ENCODE data around the gene SCYGR2.
"Not testable (repeated sequence)": the region's sequence is repeated elsewhere in the genome, so short reads cannot be mapped to it uniquely, and the experiment has no call there.

SCYGR2 gene

DNA sequence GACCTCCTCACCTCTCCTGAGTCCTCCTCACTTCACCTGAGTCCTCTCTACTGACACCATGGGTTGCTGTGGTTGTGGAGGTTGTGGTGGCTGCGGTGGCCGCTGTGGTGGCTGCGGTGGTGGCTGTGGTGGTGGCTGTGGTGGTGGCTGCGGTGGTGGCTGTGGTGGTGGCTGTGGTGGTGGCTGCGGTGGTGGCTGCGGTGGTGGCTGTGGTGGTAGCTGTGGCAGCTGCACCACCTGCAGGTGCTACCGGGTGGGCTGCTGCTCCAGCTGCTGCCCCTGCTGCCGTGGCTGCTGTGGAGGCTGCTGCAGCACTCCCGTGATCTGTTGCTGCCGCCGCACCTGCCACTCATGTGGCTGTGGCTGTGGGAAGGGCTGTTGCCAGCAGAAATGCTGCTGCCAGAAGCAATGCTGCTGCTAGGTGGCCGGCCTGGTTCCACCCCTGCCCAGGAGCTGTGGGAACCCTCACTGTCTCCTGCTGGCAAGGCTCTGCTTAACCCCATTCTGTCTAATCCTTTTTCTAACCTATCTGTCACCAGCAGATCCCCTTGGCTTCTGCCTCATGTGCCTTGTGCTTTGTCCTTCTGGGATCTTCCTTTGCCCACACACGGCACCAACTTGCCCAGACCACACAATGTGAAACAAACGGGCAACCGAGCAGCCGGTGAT lies at the start of gene SCYGR2:
TSS of gene SCYGR2 (plus strand) at position 59 of the 669 bp plus-strand sequence. CDS start at position 59, 0 bp downstream.
- H3K4me3 ChIP-seq (ENCODE audit: low read depth, low read length), result not testable (repeated sequence)

- no peak for TF ChIP-seq CTCF (IDR thresholded peaks at IDR 0.05; ENCODE audit: low read depth, low read length)
- no peak overlapping the region for H3K4me3 ChIP-seq (ENCODE audit: low read depth, low read length)
Measured at GRCh38 chr2:227551836-227552235, 46.9 kb upstream of the SCYGR2 start.

- no peak for TF ChIP-seq CTCF (IDR thresholded peaks at IDR 0.05; ENCODE audit: low read depth, low read length)
- no peak overlapping the region for H3K4me3 ChIP-seq (ENCODE audit: low read depth, low read length)
Measured at GRCh38 chr2:227562581-227562980, 36.1 kb upstream of the SCYGR2 start.

- H3K4me3 ChIP-seq (ENCODE audit: low read depth, low read length), result no peak overlapping the region
- TF ChIP-seq CTCF (IDR thresholded peaks at IDR 0.05; ENCODE audit: low read depth, low read length), result no peak
Measured at GRCh38 chr2:227565080-227565479, 33.6 kb upstream of the SCYGR2 start.

DNA sequence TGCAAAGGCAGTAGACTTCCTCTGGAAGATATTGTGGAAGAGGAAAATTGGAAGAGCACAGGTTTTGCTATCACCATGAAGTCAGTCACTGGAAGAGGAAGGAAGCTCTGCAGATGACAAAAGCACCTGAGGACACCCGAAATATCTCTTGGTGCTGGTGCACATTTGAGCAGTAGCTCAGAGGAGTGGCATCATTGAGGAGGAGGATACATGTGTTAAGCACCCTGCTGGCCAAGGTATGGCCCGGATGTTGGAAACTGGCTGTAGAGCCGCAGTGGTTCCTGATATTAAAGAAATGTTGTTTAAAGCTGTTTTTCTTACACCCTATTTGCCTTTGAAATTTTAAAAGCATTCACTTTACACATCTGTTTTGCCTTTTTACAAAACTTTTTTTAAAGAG lies 32.7 kb upstream of the SCYGR2 start:
- H3K4me3 ChIP-seq (ENCODE audit: low read depth, low read length), result no peak overlapping the region
- no peak for TF ChIP-seq CTCF (IDR thresholded peaks at IDR 0.05; ENCODE audit: low read depth, low read length)

DNA sequence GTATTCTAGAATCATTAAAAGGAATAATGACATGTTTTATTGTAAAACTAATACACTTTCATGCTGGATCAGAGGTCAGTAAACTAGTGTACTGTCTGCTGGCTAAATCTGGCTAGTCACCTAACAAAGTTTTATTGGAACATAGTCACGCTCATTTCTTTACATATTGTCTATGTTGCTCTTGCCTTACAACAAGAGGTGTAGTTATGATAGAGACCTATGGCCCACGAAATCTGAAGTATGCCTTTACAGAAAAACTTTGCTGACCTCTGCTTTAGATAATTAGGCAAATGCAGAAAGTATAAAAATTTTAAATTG lies 29.9 kb upstream of the SCYGR2 start:
- H3K4me3 ChIP-seq (ENCODE audit: low read depth, low read length), result no peak overlapping the region
- TF ChIP-seq CTCF (IDR thresholded peaks at IDR 0.05; ENCODE audit: low read depth, low read length), result no peak

DNA sequence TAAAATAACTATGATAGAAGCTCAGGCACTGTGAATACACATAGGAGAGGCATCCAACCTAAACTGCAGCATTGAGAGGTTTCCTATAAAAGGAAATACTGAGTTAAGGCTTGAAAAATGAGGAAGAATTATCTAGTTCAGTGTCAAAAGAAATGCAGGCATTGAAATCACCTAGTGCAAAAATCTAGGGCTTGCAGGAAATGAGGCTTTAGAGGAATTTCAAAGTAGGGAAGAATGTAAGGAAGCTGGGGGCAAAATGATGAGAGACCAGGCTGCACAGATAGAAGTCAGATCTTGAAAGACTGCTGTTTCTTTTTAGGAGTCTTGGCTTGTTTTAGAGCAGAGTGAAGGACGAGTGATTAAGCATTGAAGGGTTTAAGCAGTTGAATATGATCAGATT lies 28.1 kb upstream of the SCYGR2 start:
- no peak overlapping the region for H3K4me3 ChIP-seq (ENCODE audit: low read depth, low read length)
- TF ChIP-seq CTCF (IDR thresholded peaks at IDR 0.05; ENCODE audit: low read depth, low read length), result no peak

GRCh38 chr2:227576110-227576509 lies 22.6 kb upstream of the SCYGR2 start:
- TF ChIP-seq CTCF (IDR thresholded peaks at IDR 0.05; ENCODE audit: low read depth, low read length), result no peak
- H3K4me3 ChIP-seq (ENCODE audit: low read depth, low read length), result no peak overlapping the region

All from WI38 (cell line).